Neural progenitor cell (in vitro differentiated cells): Measurements from ENCODE around the gene SCN8A.

Experiments
- EZH2 ChIP-seq: fragments of 200-600 bp; sonication (generic); IDR thresholded peaks from 2 replicates; pipeline ENCODE4 v1.6.1; 2017; ENCODE audit warnings: antibody characterized with exemption, mild to moderate bottlenecking, moderate library complexity
- TF ChIP-seq, protein P1 (sequence below): fragments of 200-600 bp; sonication (generic); IDR thresholded peaks from 2 replicates; pipeline ENCODE4 v1.5.1; 2017; ENCODE audit warnings: antibody characterized with exemption, mild to moderate bottlenecking

GRCh38 chr12:51700887-51701286 is 109.9 kb downstream of the SCN8A start:
- TF ChIP-seq, protein P1, sequence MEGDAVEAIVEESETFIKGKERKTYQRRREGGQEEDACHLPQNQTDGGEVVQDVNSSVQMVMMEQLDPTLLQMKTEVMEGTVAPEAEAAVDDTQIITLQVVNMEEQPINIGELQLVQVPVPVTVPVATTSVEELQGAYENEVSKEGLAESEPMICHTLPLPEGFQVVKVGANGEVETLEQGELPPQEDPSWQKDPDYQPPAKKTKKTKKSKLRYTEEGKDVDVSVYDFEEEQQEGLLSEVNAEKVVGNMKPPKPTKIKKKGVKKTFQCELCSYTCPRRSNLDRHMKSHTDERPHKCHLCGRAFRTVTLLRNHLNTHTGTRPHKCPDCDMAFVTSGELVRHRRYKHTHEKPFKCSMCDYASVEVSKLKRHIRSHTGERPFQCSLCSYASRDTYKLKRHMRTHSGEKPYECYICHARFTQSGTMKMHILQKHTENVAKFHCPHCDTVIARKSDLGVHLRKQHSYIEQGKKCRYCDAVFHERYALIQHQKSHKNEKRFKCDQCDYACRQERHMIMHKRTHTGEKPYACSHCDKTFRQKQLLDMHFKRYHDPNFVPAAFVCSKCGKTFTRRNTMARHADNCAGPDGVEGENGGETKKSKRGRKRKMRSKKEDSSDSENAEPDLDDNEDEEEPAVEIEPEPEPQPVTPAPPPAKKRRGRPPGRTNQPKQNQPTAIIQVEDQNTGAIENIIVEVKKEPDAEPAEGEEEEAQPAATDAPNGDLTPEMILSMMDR, result no peak
- TF ChIP-seq EZH2, result no peak
